ENCODE data around the gene CEP162. TPM values are rescaled to one million over a fixed set of nuclear protein-coding genes. Genes with fewer than 3 reads are reported as not detected.
A peak's percentile ranks its signal among the peaks of the same experiment; 100 is the strongest.

CEP162 gene
- total RNA-seq, 1 donor from 2014 or later: 15.7 TPM

- no peak overlapping the region for H3K4me3 Mint-ChIP-seq (ENCODE audit: unreplicated experiment)
- DNase-seq: no peak
Observed at GRCh38 chr6:84082689-84083265, 144.7 kb downstream of the CEP162 start.

GRCh38 chr6:84081222-84081621, 146.2 kb downstream of the CEP162 start:
- H3K9me3 Mint-ChIP-seq (ENCODE audit: unreplicated experiment): no peaks in the 10 kb centered on the region
- no peak overlapping the region for H3K27ac Mint-ChIP-seq (ENCODE audit: unreplicated experiment)
- no peaks in the 10 kb centered on the region for H3K27me3 Mint-ChIP-seq (ENCODE audit: unreplicated experiment)
- H3K4me1 Mint-ChIP-seq (ENCODE audit: low read depth, unreplicated experiment): peaks cover 4% of the 10 kb centered on the region
- no peaks in the 10 kb centered on the region for H3K36me3 Mint-ChIP-seq (ENCODE audit: unreplicated experiment)
- TF ChIP-seq, protein P1, sequence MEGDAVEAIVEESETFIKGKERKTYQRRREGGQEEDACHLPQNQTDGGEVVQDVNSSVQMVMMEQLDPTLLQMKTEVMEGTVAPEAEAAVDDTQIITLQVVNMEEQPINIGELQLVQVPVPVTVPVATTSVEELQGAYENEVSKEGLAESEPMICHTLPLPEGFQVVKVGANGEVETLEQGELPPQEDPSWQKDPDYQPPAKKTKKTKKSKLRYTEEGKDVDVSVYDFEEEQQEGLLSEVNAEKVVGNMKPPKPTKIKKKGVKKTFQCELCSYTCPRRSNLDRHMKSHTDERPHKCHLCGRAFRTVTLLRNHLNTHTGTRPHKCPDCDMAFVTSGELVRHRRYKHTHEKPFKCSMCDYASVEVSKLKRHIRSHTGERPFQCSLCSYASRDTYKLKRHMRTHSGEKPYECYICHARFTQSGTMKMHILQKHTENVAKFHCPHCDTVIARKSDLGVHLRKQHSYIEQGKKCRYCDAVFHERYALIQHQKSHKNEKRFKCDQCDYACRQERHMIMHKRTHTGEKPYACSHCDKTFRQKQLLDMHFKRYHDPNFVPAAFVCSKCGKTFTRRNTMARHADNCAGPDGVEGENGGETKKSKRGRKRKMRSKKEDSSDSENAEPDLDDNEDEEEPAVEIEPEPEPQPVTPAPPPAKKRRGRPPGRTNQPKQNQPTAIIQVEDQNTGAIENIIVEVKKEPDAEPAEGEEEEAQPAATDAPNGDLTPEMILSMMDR (IDR thresholded peaks at IDR 0.05; ENCODE audit: partially characterized antibody, unreplicated experiment): no peak
- H3K4me3 Mint-ChIP-seq (ENCODE audit: unreplicated experiment): no peak overlapping the region
- DNase-seq: no peak

More at GRCh38 chr6:84082689-84083265, 144.7 kb downstream of the CEP162 start:
- H3K36me3 Mint-ChIP-seq (ENCODE audit: unreplicated experiment): no peaks in the 10 kb centered on the region
- TF ChIP-seq, protein P1 (IDR thresholded peaks at IDR 0.05; ENCODE audit: partially characterized antibody, unreplicated experiment): no peak
- no peaks in the 10 kb centered on the region for H3K9me3 Mint-ChIP-seq (ENCODE audit: unreplicated experiment)
- H3K27me3 Mint-ChIP-seq (ENCODE audit: unreplicated experiment): no peaks in the 10 kb centered on the region
- H3K4me1 Mint-ChIP-seq (ENCODE audit: low read depth, unreplicated experiment): peaks cover 4% of the 10 kb centered on the region
- peak overlapping the region; percentile 40 for H3K27ac Mint-ChIP-seq (ENCODE audit: unreplicated experiment)

DNA sequence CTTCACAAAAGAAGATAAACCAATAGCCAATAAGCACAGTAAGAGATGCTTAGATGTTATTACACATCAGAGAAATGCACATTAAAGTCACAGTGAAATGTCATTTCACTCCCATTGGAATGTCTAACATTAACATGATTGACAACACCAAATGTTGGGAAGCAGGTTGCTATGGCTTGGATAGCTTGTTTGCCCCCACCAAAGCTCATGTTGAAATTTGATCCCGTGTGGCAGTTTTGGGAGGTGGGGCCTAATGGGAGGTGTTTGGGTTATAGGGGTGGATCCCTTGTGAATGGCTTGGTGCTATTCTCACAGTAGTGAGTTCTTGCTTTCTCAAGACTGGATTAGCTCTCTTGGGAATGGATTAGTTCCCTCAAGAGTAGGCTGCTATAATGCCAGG, 149.1 kb downstream of the CEP162 start:
- H3K4me1 Mint-ChIP-seq (ENCODE audit: low read depth, unreplicated experiment): peaks cover 20% of the 10 kb centered on the region
- TF ChIP-seq, protein P1 (IDR thresholded peaks at IDR 0.05; ENCODE audit: partially characterized antibody, unreplicated experiment): no peak
- H3K36me3 Mint-ChIP-seq (ENCODE audit: unreplicated experiment): no peaks in the 10 kb centered on the region
- H3K9me3 Mint-ChIP-seq (ENCODE audit: unreplicated experiment): no peaks in the 10 kb centered on the region
- H3K4me3 Mint-ChIP-seq (ENCODE audit: unreplicated experiment): no peak overlapping the region
- peaks cover 2% of the 10 kb centered on the region for H3K27me3 Mint-ChIP-seq (ENCODE audit: unreplicated experiment)
- no peak for DNase-seq
- no peak overlapping the region for H3K27ac Mint-ChIP-seq (ENCODE audit: unreplicated experiment)

- H3K9me3 Mint-ChIP-seq (ENCODE audit: unreplicated experiment): no peaks in the 10 kb centered on the region
- no peak for DNase-seq
- no peaks in the 10 kb centered on the region for H3K36me3 Mint-ChIP-seq (ENCODE audit: unreplicated experiment)
- no peak overlapping the region for H3K27ac Mint-ChIP-seq (ENCODE audit: unreplicated experiment)
- H3K4me1 Mint-ChIP-seq (ENCODE audit: low read depth, unreplicated experiment): peaks cover 17% of the 10 kb centered on the region
- peaks cover 2% of the 10 kb centered on the region for H3K27me3 Mint-ChIP-seq (ENCODE audit: unreplicated experiment)
- TF ChIP-seq, protein P1 (IDR thresholded peaks at IDR 0.05; ENCODE audit: partially characterized antibody, unreplicated experiment): no peak
- H3K4me3 Mint-ChIP-seq (ENCODE audit: unreplicated experiment): no peak overlapping the region
Observed at GRCh38 chr6:84077645-84078044, 149.8 kb downstream of the CEP162 start.

- TF ChIP-seq, protein P1 (IDR thresholded peaks at IDR 0.05; ENCODE audit: partially characterized antibody, unreplicated experiment): no peak
- Mint-ChIP-seq H3K4me1 (ENCODE audit: low read depth, unreplicated experiment) (peaks cover 21% of the 10 kb centered on the region), H3K36me3 (ENCODE audit: unreplicated experiment) (peaks cover under 1% of the 10 kb centered on the region), H3K27me3 (ENCODE audit: unreplicated experiment) (peaks cover 4% of the 10 kb centered on the region), H3K9me3 (ENCODE audit: unreplicated experiment) (peaks cover 4% of the 10 kb centered on the region), H3K4me3 (ENCODE audit: unreplicated experiment) (no peak overlapping the region), H3K27ac (ENCODE audit: unreplicated experiment) (no peak overlapping the region)
- DNase-seq: no peak
Observed at GRCh38 chr6:84074988-84075781, 152.3 kb downstream of the CEP162 start.
